Neural cell (in vitro differentiated cells): Measurements from ENCODE around the gene ALK. TPM values are rescaled to one million over a fixed set of nuclear protein-coding genes. Genes with fewer than 3 reads are reported as not detected.

Experiments
- H2AFZ ChIP-seq: fragments of 200-600, 300-800 bp; sonication (generic), shearing (Covaris generic); 2 replicates; pipeline ENCODE4 v1.6.0; 2014; ENCODE audit warnings: low read depth, mild to moderate bottlenecking, antibody characterized with exemption, low read length, moderate library complexity
- H3F3A ChIP-seq: fragments of 200-600 bp; shearing (Covaris generic); 2 replicates; pipeline ENCODE4 v1.6.1; 2016; ENCODE audit warnings: mild to moderate bottlenecking, moderate library complexity, mixed read lengths, antibody characterized with exemption, low read length; ENCODE audit not compliant: insufficient read depth, poor library complexity, severe bottlenecking
- H3K27ac ChIP-seq: fragments of 200-600, 300-800 bp; sonication (generic), shearing (Covaris generic); 2 replicates; pipeline ENCODE4 v1.5.1; 2014; ENCODE audit warnings: mild to moderate bottlenecking, low read length, moderate library complexity
- H3K27me3 ChIP-seq: fragments of 300-800, 200-600 bp; sonication (generic), shearing (Covaris generic); 2 replicates; pipeline ENCODE4 v1.6.0; 2014; ENCODE audit warnings: mild to moderate bottlenecking, low read depth, low read length, moderate library complexity; ENCODE audit not compliant: insufficient read depth
- H3K36me3 ChIP-seq: fragments of 300-800, 200-600 bp; sonication (generic), shearing (Covaris generic); 2 replicates; pipeline ENCODE4 v1.5.1; 2014; ENCODE audit warnings: mild to moderate bottlenecking, antibody characterized with exemption, low read length, moderate library complexity; ENCODE audit not compliant: insufficient read depth
- H3K4me2 ChIP-seq: fragments of 300-800, 200-600 bp; sonication (generic), shearing (Covaris generic); 2 replicates; pipeline ENCODE4 v1.6.0; 2014; ENCODE audit warnings: mild to moderate bottlenecking, low read length
- H3K4me3 ChIP-seq: fragments of 300-800, 200-600 bp; sonication (generic), shearing (Covaris generic); 2 replicates; pipeline ENCODE4 v1.5.1; 2014; ENCODE audit warnings: mild to moderate bottlenecking, low read length, moderate library complexity
- H3K79me2 ChIP-seq: fragments of 200-600 bp; shearing (Covaris generic); replicated peaks from 2 replicates; pipeline ENCODE4 v1.6.0; 2014; ENCODE audit warnings: mild to moderate bottlenecking, low read length, moderate library complexity; ENCODE audit not compliant: insufficient read depth
- H3K9ac ChIP-seq: fragments of 300-800, 200-600 bp; sonication (generic), shearing (Covaris generic); 2 replicates; pipeline ENCODE4 v1.6.1; 2016; ENCODE audit warnings: mild to moderate bottlenecking, low read length, mixed read lengths
- H3K9me2 ChIP-seq: fragments of 200-600 bp; shearing (Covaris generic); 2 replicates; pipeline ENCODE4 v1.6.1; 2016; ENCODE audit warnings: mild to moderate bottlenecking, low read length, mixed read lengths; ENCODE audit not compliant: insufficient read depth
- H3K9me3 ChIP-seq: fragments of 200-600, 300-800 bp; sonication (generic), shearing (Covaris generic); 2 replicates; pipeline ENCODE4 v1.6.1; 2016; ENCODE audit warnings: mild to moderate bottlenecking, mixed run types, low read length, moderate library complexity, mixed read lengths
- H4K20me1 ChIP-seq: fragments of 200-600 bp; shearing (Covaris generic); 2 replicates; pipeline ENCODE4 v1.6.1; 2016; ENCODE audit warnings: mild to moderate bottlenecking, mixed run types; ENCODE audit not compliant: insufficient read depth
- CTCF ChIP-seq: fragments of 450-650 bp; IDR thresholded peaks from 2 replicates; pipeline ENCODE4 v1.5.1; 2014; ENCODE audit warnings: antibody characterized with exemption, mild to moderate bottlenecking, moderate library complexity; ENCODE audit not compliant: poor library complexity, severe bottlenecking
- EP300 ChIP-seq: fragments of 450-650 bp; conservative IDR thresholded peaks from 2 replicates; pipeline ENCODE4 v1.6.1; 2014; ENCODE audit warnings: antibody characterized with exemption, mild to moderate bottlenecking, moderate library complexity; ENCODE audit not compliant: poor library complexity, severe bottlenecking
- EZH2 ChIP-seq: fragments of 200-600, 300-800 bp; shearing (Covaris generic), sonication (generic); IDR thresholded peaks from 2 replicates; pipeline ENCODE4 v1.6.1; 2014; ENCODE audit warnings: antibody characterized with exemption, low read length, borderline replicate concordance, mild to moderate bottlenecking; ENCODE audit not compliant: insufficient read depth, poor library complexity, severe bottlenecking
- MXI1 ChIP-seq: fragments of 450-650 bp; conservative IDR thresholded peaks from 2 replicates; pipeline ENCODE4 v1.6.1; 2014; ENCODE audit warnings: antibody characterized with exemption, mild to moderate bottlenecking; ENCODE audit not compliant: poor library complexity, severe bottlenecking
- POLR2AphosphoS5 ChIP-seq: IDR thresholded peaks from 2 replicates; pipeline ENCODE4 v1.6.1; 2012
- RAD21 ChIP-seq: fragments of 450-650 bp; conservative IDR thresholded peaks from 2 replicates; pipeline ENCODE4 v1.6.1; 2014; ENCODE audit warnings: antibody characterized with exemption, mild to moderate bottlenecking, moderate library complexity
- REST ChIP-seq: IDR thresholded peaks from 2 replicates; pipeline ENCODE4 v1.6.1; 2012; ENCODE audit warnings: borderline replicate concordance
- SMC3 ChIP-seq: fragments of 450-650 bp; conservative IDR thresholded peaks from 2 replicates; pipeline ENCODE4 v1.6.1; 2014; ENCODE audit warnings: antibody characterized with exemption, mild to moderate bottlenecking, moderate library complexity; ENCODE audit not compliant: poor library complexity
- TAF1 ChIP-seq: IDR thresholded peaks from 2 replicates; pipeline ENCODE4 v1.6.1; 2012; ENCODE audit warnings: low read depth
- polyA plus RNA-seq: library from polyadenylated mRNA; depleted of rRNA; stranded (reverse); fragments of >200 nt; gene quantifications from 2 replicates; pipeline ENCODE4 v1.2.3, GENCODE V29; 2014

ALK gene
- polyA plus RNA-seq, 1 donor from 2014 or later, result 7.1 TPM

- Histone ChIP-seq H3K4me3 (no peak overlapping the region), H3K4me2 (no peak overlapping the region), H4K20me1 (no peaks in the 10 kb centered on the region), H3K9me3 (no peaks in the 10 kb centered on the region), H3K79me2 (no peaks in the 10 kb centered on the region), H3K9me2 (no peaks in the 10 kb centered on the region), H3K27ac (peak overlapping the region; percentile 18), H3K9ac (no peak overlapping the region), H3K27me3 (no peaks in the 10 kb centered on the region), H3F3A (peaks cover 10% of the 10 kb centered on the region), H2AFZ (no peak overlapping the region), H3K36me3 (no peaks in the 10 kb centered on the region)
- TF ChIP-seq TAF1 (no peak), MXI1 (no peak), RAD21 (no peak), EZH2 (no peak), SMC3 (no peak), CTCF (no peak), POLR2AphosphoS5 (no peak), EP300 (no peak), REST (no peak)
Measured at GRCh38 chr2:29311458-29311857, 609.9 kb downstream of the ALK start.

- no peak overlapping the region for H2AFZ ChIP-seq
- TF ChIP-seq REST, result peak; percentile 48
- TF ChIP-seq RAD21, result peak; percentile 11
- TF ChIP-seq POLR2AphosphoS5, result no peak
- TF ChIP-seq EZH2, result no peak
- no peak for TF ChIP-seq CTCF
- no peak for TF ChIP-seq MXI1
- TF ChIP-seq TAF1, result no peak
- TF ChIP-seq EP300, result no peak
- TF ChIP-seq SMC3, result no peak
- no peaks in the 10 kb centered on the region for H3K9me3 ChIP-seq
- H3K9me2 ChIP-seq, result no peaks in the 10 kb centered on the region
- H3F3A ChIP-seq, result peaks cover 9% of the 10 kb centered on the region
- H3K27me3 ChIP-seq, result no peaks in the 10 kb centered on the region
- no peak overlapping the region for H3K4me2 ChIP-seq
- H3K27ac ChIP-seq, result peak overlapping the region; percentile 18
- H3K4me3 ChIP-seq, result no peak overlapping the region
- no peaks in the 10 kb centered on the region for H4K20me1 ChIP-seq
- no peaks in the 10 kb centered on the region for H3K36me3 ChIP-seq
- H3K9ac ChIP-seq, result no peak overlapping the region
- H3K79me2 ChIP-seq, result no peaks in the 10 kb centered on the region
Measured at GRCh38 chr2:29310650-29311348, 610.6 kb downstream of the ALK start.
